HL-60 (cell line): ENCODE results near the gene PIK3C2B.
"Not testable (repeated sequence)": the region's sequence is repeated elsewhere in the genome, so short reads cannot be mapped to it uniquely, and the experiment has no call there.

Experiments used
- DNase-seq, 2 experiments: peaks; one replicate each; pipeline ENCODE4 v3.0.0-alpha.2; 2010 to 2020; ENCODE audit warnings: low read depth in 1 of 2, low spot score in 1 of 2
- H3K27ac ChIP-seq: fragments of 250-450 bp; sonication (Bioruptor Pico); replicated peaks from 2 replicates; pipeline ENCODE4 v1.5.1; 2020; ENCODE audit warnings: mild to moderate bottlenecking, moderate library complexity
- H3K27me3 ChIP-seq: fragments of 250-450 bp; sonication (Bioruptor Pico); 2 replicates; pipeline ENCODE4 v1.5.1; 2021; ENCODE audit warnings: mild to moderate bottlenecking, moderate library complexity; ENCODE audit not compliant: insufficient read depth, poor library complexity, severe bottlenecking
- H3K4me3 ChIP-seq: replicated peaks from 2 replicates; pipeline ENCODE4 v1.5.1; 2011; ENCODE audit warnings: mild to moderate bottlenecking, control low read depth, low read length; ENCODE audit not compliant: insufficient read depth
- CTCF ChIP-seq: IDR thresholded peaks from one replicate; pipeline ENCODE4 v1.5.1; 2011; ENCODE audit warnings: low read length, control low read depth, inconsistent platforms; ENCODE audit not compliant: insufficient read depth
- GABPA ChIP-seq: IDR thresholded peaks from 2 replicates; pipeline ENCODE4 v1.6.1; 2012; ENCODE audit warnings: low read depth
- POLR2AphosphoS5 ChIP-seq: IDR thresholded peaks from 2 replicates; pipeline ENCODE4 v1.6.1; 2012; ENCODE audit warnings: low read depth
- SPI1 ChIP-seq: IDR thresholded peaks from 2 replicates; pipeline ENCODE4 v1.6.1; 2012; ENCODE audit warnings: low read depth, mild to moderate bottlenecking, borderline replicate concordance
- TF ChIP-seq, protein P1 (sequence below): IDR thresholded peaks from 2 replicates; pipeline ENCODE4 v1.6.1; 2012; ENCODE audit warnings: low read depth; ENCODE audit not compliant: insufficient replicate concordance

The PIK3C2B gene

DNA sequence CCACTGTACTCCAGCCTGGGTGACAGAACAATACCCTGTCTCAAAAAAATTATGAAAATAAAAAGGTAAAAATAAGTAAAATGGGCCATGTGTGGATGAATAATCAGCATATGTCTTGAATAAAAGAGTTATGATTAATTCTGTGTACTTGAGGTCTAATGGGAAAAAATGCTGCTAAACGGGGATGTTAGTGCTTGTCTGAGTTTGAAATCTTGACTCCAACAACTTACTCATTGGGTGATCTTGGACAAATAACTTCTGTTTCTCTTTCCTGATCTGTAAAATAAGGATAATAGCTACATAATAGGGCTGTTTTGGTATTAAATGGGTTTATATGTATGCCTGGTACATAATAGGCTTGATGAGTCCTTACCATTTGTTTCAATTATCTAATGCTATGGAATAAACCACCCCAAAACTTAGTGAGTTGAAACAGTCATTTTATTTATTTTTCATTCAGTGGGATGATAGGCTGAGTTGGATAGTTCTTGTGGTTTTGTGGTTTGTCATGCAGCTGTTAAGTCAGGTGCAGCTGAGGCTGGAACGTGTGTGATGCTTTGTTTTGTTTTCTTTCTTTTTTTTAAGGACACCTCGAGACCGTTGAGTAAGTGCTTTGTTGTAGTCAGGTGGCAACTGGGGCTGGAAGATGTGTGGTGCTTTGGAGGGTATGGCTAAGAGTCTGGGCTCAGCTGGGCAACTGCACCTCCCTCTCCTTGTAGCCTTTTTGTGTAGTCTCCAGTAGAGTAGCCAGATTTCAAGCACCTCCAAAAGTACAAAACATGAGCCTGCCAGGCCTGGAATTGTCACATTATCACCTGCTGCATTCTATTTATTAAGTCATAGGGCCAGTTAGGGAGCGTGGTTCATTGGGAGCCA is 26.5 kb upstream of the PIK3C2B start:
- Histone ChIP-seq H3K27me3 (no peaks in the 10 kb centered on the region), H3K27ac (peak overlapping the region; percentile 60), H3K4me3 (no peak overlapping the region)
- DNase-seq: peak in 1 of 2 experiments; percentile 60
- TF ChIP-seq POLR2AphosphoS5: 0 out of 2 replicates have a peak, but pooled peaks have one; percentile 44
- no peak for TF ChIP-seq SPI1
- no peak for TF ChIP-seq GABPA
- TF ChIP-seq CTCF: no peak
- TF ChIP-seq, protein P1, sequence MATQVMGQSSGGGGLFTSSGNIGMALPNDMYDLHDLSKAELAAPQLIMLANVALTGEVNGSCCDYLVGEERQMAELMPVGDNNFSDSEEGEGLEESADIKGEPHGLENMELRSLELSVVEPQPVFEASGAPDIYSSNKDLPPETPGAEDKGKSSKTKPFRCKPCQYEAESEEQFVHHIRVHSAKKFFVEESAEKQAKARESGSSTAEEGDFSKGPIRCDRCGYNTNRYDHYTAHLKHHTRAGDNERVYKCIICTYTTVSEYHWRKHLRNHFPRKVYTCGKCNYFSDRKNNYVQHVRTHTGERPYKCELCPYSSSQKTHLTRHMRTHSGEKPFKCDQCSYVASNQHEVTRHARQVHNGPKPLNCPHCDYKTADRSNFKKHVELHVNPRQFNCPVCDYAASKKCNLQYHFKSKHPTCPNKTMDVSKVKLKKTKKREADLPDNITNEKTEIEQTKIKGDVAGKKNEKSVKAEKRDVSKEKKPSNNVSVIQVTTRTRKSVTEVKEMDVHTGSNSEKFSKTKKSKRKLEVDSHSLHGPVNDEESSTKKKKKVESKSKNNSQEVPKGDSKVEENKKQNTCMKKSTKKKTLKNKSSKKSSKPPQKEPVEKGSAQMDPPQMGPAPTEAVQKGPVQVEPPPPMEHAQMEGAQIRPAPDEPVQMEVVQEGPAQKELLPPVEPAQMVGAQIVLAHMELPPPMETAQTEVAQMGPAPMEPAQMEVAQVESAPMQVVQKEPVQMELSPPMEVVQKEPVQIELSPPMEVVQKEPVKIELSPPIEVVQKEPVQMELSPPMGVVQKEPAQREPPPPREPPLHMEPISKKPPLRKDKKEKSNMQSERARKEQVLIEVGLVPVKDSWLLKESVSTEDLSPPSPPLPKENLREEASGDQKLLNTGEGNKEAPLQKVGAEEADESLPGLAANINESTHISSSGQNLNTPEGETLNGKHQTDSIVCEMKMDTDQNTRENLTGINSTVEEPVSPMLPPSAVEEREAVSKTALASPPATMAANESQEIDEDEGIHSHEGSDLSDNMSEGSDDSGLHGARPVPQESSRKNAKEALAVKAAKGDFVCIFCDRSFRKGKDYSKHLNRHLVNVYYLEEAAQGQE: peak; percentile 20

GRCh38 chr1:204517382-204517781 is 22.8 kb upstream of the PIK3C2B start:
- H3K4me3 ChIP-seq: peak overlapping the region; percentile 66
- DNase-seq, H3K27me3 ChIP-seq: not testable (repeated sequence)
- peak overlapping the region; percentile 99 for H3K27ac ChIP-seq

DNA sequence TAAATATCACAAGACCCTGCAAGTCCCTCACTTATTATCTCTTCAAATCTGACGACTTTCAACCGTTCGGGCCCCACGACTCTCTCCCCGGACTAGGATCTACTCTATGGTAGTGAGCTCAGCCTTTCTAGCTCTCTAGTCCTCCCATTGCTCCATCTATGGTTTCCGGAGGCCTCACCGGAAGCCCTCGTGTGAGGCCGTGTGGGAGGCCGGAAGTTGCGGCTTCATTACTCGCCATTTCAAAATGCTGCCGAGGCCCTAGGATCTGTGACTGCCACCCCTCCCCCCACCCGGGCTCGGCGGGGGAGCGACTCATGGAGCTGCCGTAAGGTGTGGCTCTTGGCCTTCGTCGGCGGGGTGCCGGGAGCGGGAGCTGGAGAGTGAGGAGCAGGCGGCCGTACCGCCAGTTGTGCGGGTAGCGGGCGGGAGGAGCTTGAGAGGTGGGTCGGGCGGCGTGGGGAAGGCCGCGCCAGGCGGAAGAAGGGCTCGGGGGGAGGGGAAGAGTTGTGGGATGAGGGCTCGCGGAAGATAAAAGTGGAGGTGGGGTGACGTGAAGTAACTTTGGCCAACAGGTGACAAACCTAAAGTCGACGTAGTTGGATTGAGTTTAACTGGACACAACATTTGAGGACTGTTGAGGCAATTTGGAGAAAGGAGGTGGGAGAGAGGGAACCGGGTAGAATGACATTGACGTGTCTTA is 21.7 kb upstream of the PIK3C2B start, which contains the start of gene MDM4:
Gene MDM4, plus strand, starts transcription at position 227 of the 700 bp plus-strand sequence. CDS start 9,113 bp downstream, outside the sequence.
- peak within 1 kb of the TSS; percentile 99 for H3K27ac ChIP-seq
- TF ChIP-seq, protein P1: peak; percentile 69
- TF ChIP-seq POLR2AphosphoS5 (peak; percentile 90), SPI1 (no peak), GABPA (peak; percentile 91), CTCF (no peak)
- DNase-seq: peak; percentile 98
- H3K27me3 ChIP-seq: no peaks in the 10 kb centered on the region
- peak within 1 kb of the TSS; percentile 66 for H3K4me3 ChIP-seq

- no peak for DNase-seq
- Histone ChIP-seq H3K27me3 (no peaks in the 10 kb centered on the region), H3K4me3 (no peak overlapping the region), H3K27ac (peak overlapping the region; percentile 99)
- no peak for TF ChIP-seq SPI1
- TF ChIP-seq CTCF: no peak
- no peak for TF ChIP-seq POLR2AphosphoS5
- no peak for TF ChIP-seq GABPA
- TF ChIP-seq, protein P1: no peak
These were observed 20.2 kb upstream of the PIK3C2B start for GRCh38 chr1:204514828-204515227.
